Epithelial cell of prostate (primary cell): ENCODE data around the gene MAGEA9B.
A peak's percentile ranks its signal among the peaks of the same experiment; 100 is the strongest.
"Not testable (repeated sequence)": the region's sequence is repeated elsewhere in the genome, so short reads cannot be mapped to it uniquely, and the experiment has no call there.

Experiments used
- DNase-seq: peaks from one replicate; pipeline ENCODE4 v3.0.0-alpha.2; 2011; ENCODE audit warnings: low read depth, low spot score
- H3K27ac ChIP-seq: fragments of 450-650 bp; 2 replicates; pipeline ENCODE4 v1.5.1; 2017; ENCODE audit warnings: mild to moderate bottlenecking

The MAGEA9B gene, protein sequence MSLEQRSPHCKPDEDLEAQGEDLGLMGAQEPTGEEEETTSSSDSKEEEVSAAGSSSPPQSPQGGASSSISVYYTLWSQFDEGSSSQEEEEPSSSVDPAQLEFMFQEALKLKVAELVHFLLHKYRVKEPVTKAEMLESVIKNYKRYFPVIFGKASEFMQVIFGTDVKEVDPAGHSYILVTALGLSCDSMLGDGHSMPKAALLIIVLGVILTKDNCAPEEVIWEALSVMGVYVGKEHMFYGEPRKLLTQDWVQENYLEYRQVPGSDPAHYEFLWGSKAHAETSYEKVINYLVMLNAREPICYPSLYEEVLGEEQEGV

DNA sequence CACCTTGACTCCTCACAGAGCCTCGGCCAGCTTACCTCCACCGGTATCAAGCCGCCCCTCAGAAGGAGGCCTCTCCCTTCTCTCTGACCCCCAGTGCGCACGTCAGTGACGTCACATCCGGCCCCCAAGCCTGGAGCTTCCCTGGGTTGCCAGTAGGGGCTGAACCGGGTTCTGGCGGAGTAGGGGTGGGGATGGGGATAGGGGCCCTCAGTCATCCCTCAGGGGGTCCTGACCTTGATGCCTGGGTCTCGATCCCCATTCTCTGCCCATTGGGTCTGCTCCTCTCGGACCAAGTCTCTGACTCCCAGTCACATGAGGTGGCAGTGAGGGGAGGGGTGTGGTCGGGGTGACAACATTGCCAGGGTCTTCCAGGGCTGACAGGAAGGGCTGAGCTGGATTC, at the start of gene MAGEA9B:
MAGEA9B (minus strand) TSS at position 101 of the 400 bp plus-strand sequence. CDS start 4,280 bp downstream, outside the sequence.
- not testable (repeated sequence) for DNase-seq

DNA sequence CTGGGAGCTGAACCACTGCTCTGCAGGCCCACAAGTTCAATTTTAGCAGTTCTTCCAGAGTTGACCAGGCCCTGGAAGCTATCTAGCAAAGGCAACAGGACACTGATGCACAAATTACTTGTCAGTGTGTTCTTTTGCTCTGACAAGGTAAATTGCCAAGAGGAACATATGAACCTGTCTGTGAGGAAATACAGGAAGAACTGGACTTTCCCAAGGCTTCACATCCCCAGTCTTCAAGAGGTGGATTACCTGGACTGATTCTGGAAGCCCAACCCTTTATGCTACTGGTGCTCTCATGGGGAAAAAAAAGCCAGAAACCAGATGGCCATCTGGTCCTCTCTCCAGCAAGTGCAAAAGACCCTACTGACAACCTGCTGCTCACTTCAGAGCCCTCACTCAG, 46.3 kb upstream of the MAGEA9B start:
- H3K27ac ChIP-seq: no peak overlapping the region
- DNase-seq: no peak

More for the DNA sequence above, at the start of gene MAGEA9B:
- H3K27ac ChIP-seq: not testable (repeated sequence)

DNA sequence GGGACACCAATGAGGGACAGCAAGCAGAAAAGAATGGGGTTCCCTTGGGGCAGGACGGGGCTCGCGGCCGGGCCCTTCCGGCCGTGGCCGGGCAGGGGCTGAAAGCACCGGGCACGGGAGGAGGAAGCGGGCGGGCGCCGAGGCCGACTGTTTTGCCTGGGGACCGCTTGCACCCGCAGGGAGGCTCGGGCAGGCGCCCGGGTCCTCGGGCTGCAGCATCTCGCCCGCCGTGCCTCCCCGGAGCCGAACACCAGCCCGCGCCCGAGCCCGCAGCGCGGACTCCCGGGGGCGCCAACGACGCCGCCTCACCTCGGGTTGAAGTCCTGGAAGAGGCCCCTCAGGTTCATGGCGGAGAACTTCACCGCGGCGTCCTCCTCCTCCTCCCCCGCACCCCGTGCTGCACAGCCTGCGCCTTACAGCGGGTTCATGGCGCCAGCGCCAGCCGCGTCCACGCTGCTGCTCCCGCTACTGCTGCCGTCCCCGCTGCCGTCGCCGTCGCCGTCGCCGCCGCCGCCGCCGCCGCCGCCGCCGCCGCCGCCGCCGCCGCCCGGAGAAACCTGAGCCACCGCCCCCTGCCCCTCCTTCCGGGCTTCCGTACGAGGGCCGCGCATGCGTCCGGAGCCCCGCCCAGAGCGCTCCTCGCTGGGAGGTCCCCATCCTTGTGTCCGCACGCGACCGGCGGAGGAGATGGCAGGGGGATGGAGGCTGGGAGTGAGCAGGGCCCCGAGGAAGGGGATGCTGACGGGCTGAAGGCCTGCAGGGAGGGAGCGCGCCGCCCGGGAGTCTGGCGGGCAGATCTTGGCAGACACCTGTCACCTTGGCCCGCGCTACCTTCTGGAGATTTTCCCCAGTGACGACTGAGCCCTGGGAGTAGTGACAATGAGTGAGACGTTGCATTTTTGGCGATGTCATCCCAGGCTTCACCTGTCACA, 44.2 kb upstream of the MAGEA9B start, which contains the start of gene TMEM185A:
TMEM185A (minus strand) TSS at position 559 of the 932 bp plus-strand sequence; CDS start at position 347, 212 bp downstream.
- DNase-seq: no peak
- peak within 1 kb of the TSS; percentile 41 for H3K27ac ChIP-seq

DNA sequence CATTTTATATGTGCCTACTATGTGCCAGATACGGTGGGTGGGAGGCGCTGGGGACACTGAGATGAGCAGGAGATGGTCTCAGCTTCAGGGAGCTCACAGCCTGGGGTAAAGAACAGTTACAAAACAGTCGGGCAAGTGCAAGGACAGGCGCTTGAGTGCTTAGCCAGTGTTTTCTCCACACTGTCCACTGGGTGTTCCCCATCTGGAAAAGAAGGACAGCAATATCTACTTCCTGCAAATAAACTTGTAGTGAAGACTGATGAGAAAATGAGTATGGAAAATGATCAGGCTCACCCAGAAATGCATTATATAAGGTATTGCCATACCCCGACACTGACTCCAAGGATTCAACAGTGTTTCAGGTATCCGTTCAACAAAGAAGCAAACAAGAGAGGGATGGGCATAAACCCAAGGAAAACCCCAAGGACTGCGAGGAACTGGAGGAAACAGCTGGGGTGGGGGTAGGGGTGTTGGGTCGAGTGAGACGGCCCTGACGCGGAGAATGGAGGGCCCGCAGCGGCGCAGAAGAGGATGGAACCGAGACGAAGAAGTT, 43.5 kb upstream of the MAGEA9B start:
- DNase-seq: no peak
- H3K27ac ChIP-seq: peak overlapping the region; percentile 41

DNA sequence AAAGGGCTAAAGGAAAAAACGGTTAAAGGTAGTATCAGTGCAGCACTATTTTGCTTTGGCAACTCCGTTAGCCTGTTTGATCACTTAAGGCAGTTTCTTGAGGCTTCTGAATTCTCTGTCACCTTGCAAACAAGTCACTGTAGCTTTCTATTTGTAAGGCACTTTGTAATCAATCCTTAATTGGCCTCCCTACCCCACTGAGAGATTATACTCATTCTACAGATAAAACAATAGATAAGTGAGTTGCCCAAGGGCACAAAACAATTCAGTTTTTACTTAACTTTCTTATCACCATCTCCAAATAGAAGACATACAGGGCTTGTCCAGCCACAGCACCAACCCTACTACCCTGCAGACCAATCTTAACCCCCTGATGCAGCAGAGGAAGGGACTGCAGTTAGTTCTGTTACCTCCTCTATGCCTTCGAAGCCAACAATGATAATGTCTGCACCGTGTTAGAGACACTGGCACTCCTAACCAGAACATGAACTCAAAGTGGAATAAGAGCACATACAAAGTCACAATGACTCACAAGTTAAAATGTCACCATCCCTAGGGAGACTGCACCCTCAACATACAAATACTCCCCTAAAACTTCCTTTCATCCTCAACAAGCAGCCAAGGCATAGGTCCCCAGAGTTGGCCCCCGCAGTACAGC, 42.6 kb upstream of the MAGEA9B start:
- H3K27ac ChIP-seq: no peak overlapping the region
- DNase-seq: no peak

DNA sequence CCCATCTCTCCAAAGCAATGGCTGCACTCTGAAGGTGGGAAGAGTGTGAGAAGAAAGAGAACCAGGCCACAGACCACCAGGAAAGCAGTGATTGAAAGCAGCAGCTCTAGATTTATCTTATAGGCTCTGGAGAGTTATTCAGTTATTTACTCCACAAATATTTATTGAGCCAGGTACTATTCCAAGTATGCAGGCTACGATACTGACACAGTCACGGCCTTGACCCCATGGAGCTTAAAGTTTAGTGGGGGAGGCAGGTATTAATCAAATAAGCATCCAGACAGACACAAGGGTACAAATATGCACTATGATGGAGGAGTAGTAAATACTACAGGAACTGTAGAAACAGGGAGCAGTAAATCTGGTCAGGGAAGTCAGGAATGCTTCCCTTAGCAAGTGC, 41.5 kb upstream of the MAGEA9B start:
- H3K27ac ChIP-seq: peak overlapping the region; percentile 54
- no peak for DNase-seq

DNA sequence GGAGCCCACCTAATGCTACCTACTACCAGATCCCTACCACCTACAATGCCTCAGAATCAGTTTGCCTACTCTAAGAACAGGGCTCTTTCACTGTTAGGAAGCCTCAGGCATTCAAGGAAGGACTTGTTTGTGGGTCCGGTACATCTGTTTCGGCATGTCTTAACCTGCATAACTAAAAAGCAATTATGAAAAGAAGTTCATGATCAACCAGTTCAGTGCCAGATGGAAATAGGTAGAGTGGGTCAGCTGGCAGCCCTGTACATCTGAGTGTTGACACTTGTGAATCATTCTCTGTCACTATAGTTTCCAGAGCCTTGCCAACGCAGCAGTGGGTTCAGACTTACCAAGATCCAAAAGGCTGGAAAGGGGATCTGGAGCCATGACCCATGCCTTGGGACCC, 41.0 kb upstream of the MAGEA9B start:
- H3K27ac ChIP-seq: peak overlapping the region; percentile 54
- DNase-seq: peak; percentile 77

DNA sequence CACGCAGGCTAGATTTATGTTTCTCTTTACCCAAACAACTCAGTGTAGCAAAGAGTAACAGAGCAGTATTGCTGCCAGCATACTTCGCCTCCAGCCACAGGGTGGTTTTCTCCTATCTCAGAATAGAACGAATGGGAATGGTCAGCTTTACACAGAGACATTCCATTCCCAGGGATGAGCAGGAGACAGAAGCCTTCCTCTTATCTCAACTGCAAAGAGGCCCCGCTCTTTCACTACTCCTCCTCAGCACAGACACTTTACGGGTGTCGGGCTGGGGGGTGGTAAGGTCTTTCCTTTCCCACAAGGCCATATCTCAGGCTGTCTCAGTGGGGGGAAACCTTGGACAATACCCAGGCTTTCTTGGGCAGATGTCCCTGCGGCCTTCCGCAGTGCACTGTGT, 39.6 kb upstream of the MAGEA9B start:
- DNase-seq, H3K27ac ChIP-seq: not testable (repeated sequence)

DNA sequence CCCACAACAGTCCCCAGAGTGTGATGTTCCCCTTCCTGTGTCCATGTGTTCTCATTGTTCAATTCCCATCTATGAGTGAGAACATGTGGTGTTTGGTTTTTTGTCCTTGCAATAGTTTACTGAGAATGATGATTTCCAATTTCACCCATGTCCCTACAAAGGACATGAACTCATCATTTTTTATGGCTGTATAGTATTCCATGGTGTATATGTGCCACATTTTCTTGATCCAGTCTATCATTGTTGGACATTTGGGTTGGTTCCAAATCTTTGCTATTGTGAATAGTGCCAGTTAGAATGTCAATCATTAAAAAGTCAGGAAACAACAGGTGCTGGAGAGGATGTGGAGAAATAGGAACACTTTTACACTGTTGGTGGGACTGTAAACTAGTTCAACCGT, 32.4 kb upstream of the MAGEA9B start:
- H3K27ac ChIP-seq, DNase-seq: not testable (repeated sequence)

DNA sequence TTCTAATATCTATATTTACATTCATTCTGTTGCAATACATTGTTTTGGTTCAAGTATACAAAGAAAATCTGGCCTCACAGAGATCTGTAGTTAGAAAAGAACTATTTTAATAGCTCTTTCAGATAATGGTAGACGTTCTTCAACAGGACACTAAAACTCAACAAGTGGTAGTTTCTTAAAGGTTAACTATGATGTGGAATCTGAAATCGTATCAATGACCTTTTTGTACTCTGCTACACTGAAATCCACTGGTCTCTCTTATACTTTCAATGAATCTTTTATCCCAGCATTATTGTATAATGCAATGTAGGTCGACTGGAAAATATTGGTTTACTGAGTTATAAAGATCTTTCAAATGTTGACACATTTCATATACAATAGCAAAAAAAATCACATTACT, 31.6 kb upstream of the MAGEA9B start:
- DNase-seq: no peak

DNA sequence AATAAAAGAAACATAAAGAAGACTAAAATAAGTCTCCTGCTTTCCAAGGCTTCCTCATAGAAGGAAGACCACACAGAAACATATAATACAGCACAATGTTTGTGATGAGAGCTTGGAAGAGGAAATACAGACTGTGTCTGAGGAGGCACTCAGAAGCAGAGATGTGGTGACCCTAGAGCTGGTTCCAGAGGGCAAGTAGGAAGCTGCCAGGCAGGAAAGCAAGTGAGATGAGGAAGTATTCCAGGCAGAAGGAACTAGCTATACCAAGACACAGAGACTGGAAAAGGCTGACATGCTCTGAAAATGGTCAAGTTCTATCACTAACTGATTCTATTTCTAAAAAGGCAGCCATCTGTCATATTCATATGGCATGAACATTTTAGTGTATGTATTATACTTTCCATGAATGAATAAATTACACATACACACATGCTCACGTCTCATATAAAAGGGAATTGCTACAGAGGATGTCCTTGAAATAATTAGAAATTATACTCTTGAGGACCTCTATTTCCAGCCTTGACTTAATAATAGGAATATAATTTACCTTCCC, 24.4 kb upstream of the MAGEA9B start:
- no peak for DNase-seq
- no peak overlapping the region for H3K27ac ChIP-seq

More for the DNA sequence above, 31.6 kb upstream of the MAGEA9B start:
- H3K27ac ChIP-seq: no peak overlapping the region

DNA sequence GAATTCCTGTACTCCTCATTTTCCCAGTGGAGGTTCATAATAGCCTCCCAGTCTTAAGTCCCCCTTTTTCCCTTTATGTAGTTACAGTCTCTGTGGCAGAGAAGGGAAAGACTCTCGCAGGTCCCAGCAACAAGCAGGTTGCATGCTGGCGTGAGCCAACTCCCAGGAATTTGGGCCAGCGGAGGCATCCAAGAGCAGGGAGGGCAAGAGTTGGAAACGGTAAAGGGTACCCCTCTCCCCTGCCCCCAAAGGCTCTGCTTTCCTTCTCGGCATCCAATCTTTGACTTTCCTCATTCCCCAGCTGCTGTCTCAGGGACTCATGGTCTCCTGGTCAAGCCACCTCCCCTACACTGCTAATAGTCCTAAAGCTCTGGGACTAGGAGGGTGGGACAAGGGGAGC, 23.3 kb upstream of the MAGEA9B start:
- DNase-seq: no peak
- H3K27ac ChIP-seq: no peak overlapping the region

DNA sequence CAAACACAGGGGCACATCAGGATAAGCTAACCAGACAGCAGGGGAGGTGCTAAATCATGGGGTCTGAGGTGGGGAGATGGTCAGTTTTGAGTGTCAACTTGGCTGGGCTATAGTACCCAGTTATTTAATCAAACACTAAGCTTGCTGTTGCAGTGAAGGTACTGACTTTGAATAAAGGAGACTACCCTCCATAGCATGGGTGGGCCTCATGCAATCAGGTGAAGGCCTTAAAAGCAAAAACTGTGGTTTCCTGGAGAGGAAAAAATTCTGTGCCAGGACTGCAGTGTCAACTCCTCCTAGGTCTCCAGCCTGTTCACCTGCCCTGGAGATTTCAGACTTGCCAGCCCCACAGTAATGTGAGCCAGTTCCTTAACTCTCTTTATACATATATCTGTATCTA, 20.4 kb upstream of the MAGEA9B start:
- DNase-seq: no peak
- no peak overlapping the region for H3K27ac ChIP-seq

DNA sequence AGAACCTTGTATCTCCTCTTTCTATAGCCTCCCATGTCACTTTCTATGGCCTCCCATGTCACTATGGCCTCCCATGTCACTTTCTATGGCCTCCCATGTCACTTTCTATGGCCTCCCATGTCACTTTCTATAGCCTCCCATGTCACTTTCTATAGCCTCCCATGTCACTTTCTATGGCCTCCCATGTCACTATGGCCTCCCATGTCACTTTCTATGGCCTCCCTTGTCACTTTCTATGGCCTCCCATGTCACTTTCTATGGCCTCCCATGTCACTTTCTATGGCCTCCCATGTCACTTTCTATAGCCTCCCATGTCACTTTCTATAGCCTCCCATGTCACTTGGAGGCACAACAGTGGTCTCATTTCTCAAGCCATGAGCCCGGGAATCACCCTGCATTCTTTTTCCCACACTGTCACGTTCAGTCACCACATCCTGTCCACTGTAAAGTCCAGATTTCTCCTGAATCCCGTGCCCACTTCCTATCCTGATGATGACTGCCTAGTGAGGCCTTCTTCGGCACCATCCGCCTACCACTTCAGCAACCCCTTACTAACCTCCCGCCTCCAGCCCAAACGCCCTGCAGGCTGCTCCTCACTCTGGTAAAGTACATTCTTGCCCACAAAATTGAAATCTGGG, 18.1 kb upstream of the MAGEA9B start:
- H3K27ac ChIP-seq, DNase-seq: not testable (repeated sequence)

DNA sequence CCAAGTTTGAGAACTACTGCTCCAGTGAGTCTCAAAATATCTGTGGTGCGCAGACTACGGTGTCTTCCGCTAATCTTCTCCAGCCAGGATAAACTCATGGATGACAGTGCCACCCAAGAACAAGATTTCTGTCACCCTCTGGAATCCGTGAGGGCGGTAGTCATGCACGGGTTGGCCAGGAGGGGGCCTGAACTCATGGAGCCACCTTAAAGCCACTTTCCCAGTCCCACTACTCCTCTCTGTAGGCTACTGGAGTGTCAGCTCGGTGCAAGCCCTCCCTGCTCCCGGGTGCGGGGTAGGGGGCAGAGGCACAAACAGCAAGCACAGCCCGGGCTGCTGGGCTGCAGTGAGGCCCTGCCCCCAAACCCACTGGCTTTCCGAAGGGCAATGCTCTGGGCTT, 11.3 kb upstream of the MAGEA9B start:
- not testable (repeated sequence) for DNase-seq, H3K27ac ChIP-seq

DNA sequence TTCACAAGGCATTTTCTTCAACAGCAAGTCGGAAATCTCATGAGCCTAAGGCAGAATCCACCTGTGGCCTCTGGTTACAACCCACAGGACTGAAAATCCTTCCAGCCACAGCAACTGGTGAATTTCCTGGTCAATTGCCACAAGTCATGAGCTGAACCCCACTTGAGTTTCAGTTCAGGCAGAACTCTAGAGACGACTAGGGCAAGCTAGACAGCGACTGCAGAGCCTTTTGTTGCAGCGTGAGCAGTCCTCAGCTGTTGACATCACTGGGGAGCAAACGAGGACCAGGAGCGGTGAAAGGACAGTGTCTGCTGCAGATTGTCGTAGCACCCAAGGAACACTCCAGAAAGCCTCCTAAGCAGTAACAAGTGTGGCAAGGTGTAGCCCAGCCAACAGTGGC, 8.7 kb upstream of the MAGEA9B start:
- not testable (repeated sequence) for DNase-seq, H3K27ac ChIP-seq

DNA sequence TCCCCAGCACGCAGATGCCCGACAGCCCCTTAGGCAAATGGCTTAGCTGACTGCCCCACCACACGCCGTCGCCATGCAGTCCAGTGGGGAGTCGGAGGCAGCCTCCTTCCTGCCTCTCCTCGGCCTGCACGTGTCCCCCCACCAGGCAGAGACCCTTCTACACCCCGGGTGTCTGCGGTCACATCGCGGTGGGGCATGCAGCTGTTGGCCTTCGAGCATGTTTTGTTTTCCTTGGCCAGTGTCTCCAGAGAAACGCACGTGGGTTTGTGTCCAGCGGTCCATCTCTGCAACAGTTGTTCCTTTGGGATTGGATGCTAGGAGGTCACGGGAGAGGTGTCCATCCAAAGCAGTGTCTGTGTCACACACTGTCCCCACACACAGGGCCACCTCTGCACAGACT, 8.0 kb upstream of the MAGEA9B start, which contains the start of gene HSFX2:
HSFX2 (minus strand) TSS at position 101 of the 400 bp plus-strand sequence. CDS start 614 bp downstream, outside the sequence.
- H3K27ac ChIP-seq, DNase-seq: not testable (repeated sequence)

DNA sequence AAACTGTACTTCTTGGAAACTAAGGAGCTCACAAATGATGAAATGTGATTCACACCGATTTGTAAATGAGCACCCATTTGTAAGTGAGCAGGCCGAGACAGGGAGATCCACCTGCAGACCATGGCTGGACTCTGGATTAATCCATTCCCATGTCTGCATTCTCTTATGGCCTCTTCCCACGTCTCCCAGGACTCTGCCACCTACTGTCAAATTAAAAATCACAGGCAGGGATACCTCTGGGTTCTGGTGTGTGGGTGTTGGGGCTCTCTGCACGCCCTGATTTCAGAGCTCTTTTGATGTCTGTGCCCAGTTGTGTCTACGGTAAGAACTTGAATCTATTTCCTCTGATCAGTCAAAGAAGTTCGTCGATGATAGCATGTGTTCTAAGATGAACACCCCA, 3.7 kb upstream of the MAGEA9B start:
- not testable (repeated sequence) for H3K27ac ChIP-seq, DNase-seq

DNA sequence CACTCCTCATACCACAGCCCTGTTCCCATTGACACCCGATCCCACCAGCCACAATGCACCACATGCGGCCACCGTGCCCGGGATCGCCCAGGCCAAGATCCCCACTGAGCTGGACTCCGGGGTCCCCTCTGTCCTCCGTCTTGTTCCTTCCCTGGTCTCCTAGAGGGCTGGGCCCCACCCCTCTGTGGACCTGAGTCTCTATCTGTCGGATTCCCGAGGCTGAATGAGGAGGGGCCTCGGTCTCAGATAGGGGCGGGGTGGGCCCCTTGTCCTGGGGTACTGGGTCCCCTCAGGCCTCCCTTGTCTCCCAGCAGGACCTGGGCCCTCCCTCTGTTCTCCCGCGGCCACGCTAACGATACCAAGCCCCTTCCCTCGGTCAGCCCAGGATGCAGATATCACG, 1.6 kb downstream of the MAGEA9B start:
- not testable (repeated sequence) for DNase-seq, H3K27ac ChIP-seq
